ENCODE results near the gene CDSN. TPM values are rescaled to one million over a fixed set of nuclear protein-coding genes. Genes with fewer than 3 reads are reported as not detected.

The CDSN gene
- total and polyA plus RNA-seq, 12 donors: 0.03 to 0.08 TPM; not detected in 10

DNA sequence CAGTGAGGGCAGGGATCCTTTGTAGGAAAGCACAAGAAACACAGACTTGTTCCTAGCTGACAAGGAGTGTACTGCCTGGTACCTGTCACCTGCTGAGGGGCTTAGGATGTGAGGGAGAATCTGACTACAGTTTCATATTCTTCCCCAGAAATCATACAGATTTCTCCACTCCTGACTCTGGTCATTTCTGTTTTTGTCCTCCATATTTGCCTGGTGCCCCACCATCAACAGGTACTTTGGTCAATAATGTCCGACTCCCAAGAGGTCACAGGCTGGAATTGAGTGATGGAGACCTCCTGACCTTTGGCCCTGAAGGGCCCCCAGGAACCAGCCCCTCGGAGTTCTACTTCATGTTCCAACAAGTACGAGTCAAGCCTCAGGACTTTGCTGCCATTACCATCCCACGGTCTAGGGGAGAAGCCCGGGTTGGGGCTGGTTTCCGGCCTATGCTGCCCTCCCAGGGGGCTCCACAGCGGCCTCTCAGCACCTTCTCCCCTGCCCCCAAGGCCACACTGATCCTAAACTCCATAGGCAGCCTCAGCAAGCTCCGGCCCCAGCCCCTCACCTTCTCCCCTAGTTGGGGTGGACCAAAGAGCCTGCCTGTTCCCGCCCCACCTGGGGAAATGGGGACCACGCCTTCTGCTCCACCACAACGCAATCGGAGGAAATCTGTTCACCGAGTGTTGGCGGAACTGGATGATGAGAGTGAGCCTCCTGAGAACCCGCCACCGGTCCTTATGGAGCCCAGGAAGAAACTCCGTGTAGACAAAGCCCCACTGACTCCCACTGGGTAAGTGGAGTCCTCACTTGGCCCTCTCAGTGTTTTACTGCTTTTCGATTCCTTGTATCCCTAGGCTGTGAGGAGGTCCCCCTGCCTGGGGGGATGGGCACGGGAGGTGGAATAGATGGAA, 41.2 kb upstream of the CDSN start:
- TF ChIP-seq, protein P1, sequence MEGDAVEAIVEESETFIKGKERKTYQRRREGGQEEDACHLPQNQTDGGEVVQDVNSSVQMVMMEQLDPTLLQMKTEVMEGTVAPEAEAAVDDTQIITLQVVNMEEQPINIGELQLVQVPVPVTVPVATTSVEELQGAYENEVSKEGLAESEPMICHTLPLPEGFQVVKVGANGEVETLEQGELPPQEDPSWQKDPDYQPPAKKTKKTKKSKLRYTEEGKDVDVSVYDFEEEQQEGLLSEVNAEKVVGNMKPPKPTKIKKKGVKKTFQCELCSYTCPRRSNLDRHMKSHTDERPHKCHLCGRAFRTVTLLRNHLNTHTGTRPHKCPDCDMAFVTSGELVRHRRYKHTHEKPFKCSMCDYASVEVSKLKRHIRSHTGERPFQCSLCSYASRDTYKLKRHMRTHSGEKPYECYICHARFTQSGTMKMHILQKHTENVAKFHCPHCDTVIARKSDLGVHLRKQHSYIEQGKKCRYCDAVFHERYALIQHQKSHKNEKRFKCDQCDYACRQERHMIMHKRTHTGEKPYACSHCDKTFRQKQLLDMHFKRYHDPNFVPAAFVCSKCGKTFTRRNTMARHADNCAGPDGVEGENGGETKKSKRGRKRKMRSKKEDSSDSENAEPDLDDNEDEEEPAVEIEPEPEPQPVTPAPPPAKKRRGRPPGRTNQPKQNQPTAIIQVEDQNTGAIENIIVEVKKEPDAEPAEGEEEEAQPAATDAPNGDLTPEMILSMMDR (IDR thresholded peaks at IDR 0.05): no peak
- TF ChIP-seq POLR2A (IDR thresholded peaks at IDR 0.05): no peak
- no peaks in the 10 kb centered on the region for H3K9me3 ChIP-seq (replicated peaks in 1 of 3)
- intact Hi-C loops (cut with DNase I): no loop called here
- no peak for DNase-seq
- no peaks in the 10 kb centered on the region for H3K27me3 ChIP-seq
- no peaks in the 10 kb centered on the region for H3K36me3 ChIP-seq (replicated peaks in 1 of 2)
- H3K27ac ChIP-seq: no peak overlapping the region
- peaks cover 5 to 13% of the 10 kb centered on the region in 2 donors for H3K4me1 ChIP-seq (replicated peaks in 1 of 2)
- 92 to 94% (median 94%) methylated on average over 14 to 19 of the region's 19 CpGs for WGBS, 4 donors
- H3K4me3 ChIP-seq: no peak overlapping the region

DNA sequence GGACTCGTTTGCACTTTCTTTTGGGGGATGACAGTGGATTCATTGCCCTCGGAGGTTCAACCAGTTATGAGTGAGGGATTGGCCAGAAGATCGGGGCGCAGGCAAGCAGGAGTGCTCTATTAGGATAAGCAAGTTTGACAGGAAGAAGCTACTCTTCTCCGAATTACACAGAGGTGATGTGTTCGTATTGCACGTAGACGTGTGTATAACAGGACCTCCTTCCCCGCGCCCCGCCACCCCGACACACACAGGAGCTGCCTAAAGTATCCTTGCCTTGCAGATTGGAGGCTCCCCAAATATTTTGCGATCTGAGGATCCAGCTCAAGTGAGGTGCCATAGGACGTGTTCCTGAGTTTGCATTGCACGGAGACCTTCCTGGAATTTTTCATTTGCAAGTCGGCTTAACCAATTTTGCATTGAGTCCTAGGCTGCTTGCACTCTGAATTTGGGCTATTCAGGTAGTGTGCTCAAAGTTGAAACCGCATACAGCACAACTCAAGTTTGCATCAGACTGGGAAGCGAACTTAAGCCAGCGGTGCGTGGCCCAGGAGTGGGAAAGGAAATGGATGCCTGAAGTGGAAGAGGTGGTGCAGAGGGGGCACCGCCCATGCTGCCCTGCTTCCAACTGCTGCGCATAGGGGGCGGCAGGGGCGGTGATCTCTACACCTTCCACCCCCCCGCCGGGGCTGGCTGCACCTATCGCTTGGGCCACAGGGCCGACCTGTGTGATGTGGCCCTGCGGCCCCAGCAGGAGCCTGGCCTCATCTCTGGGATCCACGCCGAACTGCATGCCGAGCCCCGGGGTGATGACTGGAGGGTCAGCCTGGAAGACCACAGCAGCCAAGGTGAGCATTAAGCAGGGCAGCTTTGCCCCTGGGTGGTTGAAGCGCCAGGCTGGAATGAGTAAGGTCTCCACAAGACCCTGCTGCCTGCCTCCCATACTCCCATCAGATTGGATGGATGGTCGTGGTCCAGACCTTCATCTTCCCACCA, 38.9 kb upstream of the CDSN start:
- 17 to 39% (median 31%) methylated on average over 24 to 35 of the region's 35 CpGs for WGBS, 4 donors
- H3K27ac ChIP-seq: no peak overlapping the region
- peaks cover 5 to 13% of the 10 kb centered on the region in 2 donors for H3K4me1 ChIP-seq (replicated peaks in 1 of 2)
- intact Hi-C loops (cut with DNase I): no loop called here
- H3K9me3 ChIP-seq (replicated peaks in 1 of 3): no peaks in the 10 kb centered on the region
- peak overlapping the region in 3 of 4 donors; percentile 51 to 70 (median 53) for H3K4me3 ChIP-seq
- no peak for DNase-seq
- TF ChIP-seq, protein P1 (IDR thresholded peaks at IDR 0.05): no peak
- no peak for TF ChIP-seq POLR2A (IDR thresholded peaks at IDR 0.05)
- H3K27me3 ChIP-seq: no peaks in the 10 kb centered on the region
- H3K36me3 ChIP-seq (replicated peaks in 1 of 2): peaks cover 0 to 2% of the 10 kb centered on the region in 2 donors

DNA sequence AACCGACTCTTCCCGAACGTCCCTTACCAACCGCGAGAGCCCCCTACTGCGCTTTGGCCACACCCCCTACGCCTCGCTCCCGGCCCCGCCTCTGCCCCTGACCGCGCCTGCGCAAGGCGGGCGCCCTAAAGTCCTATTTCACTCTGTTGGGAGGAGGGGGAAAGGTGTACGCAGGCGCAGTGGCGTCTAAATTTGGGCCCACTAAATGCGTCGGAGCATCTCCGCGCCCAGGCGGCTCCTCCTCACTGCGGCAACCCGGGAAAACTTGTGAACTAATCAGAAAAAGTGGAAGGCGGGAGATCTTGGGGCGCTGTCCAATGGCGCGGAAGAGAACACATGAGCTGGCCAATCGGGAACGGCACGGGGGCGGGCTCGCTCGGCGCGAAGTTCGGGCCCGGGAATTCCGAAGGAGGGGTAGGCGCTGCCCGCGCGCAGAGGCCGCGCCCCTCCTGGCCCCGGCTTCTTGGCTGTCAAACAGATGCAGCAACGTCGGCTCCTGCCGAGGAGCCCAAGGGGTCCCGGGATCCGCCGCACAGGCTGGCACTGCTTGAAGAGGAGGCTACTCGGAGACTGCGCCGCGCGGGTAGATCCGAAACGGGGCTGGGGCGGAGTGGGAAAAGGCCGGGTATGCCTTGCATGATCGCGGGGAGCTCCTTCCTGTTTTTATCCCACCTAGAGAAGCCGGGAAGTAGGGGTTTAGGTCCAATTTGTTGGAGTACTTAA, 38.1 kb upstream of the CDSN start, which contains the start of gene TCF19:
Gene TCF19 (plus strand): TSS at position 450 of the 723 bp plus-strand sequence. CDS start 881 bp downstream, outside the sequence.
- H3K27ac ChIP-seq: peak within 1 kb of the TSS in 2 of 5 donors; percentile 47 to 78
- H3K27me3 ChIP-seq: no peaks in the 10 kb centered on the region
- H3K9me3 ChIP-seq (replicated peaks in 1 of 3): no peaks in the 10 kb centered on the region
- TF ChIP-seq, protein P1 (IDR thresholded peaks at IDR 0.05): no peak
- TF ChIP-seq POLR2A (IDR thresholded peaks at IDR 0.05): no peak
- peak within 1 kb of the TSS in 3 of 4 donors; percentile 53 to 70 (median 60) for H3K4me3 ChIP-seq
- peaks cover 5 to 13% of the 10 kb centered on the region in 2 donors for H3K4me1 ChIP-seq (replicated peaks in 1 of 2)
- peaks cover 0 to 2% of the 10 kb centered on the region in 2 donors for H3K36me3 ChIP-seq (replicated peaks in 1 of 2)
- intact Hi-C loops (cut with DNase I): no loop called here
- 0 to 1% (median 0%) methylated on average over 36 to 65 of the region's 65 CpGs for WGBS, 4 donors
- DNase-seq: peak; percentile 98 to 100 (median 99)
